Neural crest cell (in vitro differentiated cells): ENCODE measurements around the gene FOXP1. TPM values are rescaled to one million over a fixed set of nuclear protein-coding genes. Genes with fewer than 3 reads are reported as not detected.
A peak's percentile ranks its signal among the peaks of the same experiment; 100 is the strongest.

Experiments
- DNase-seq: peaks from one replicate; pipeline ENCODE4 v3.0.0; 2021; ENCODE audit warnings: low read depth, mixed read lengths, low spot score
- H3K27ac Mint-ChIP-seq: one replicate; pipeline ENCODE4 v1.8.0; 2021; ENCODE audit warnings: mild to moderate bottlenecking, mixed read lengths; ENCODE audit not compliant: unreplicated experiment
- H3K27me3 Mint-ChIP-seq: 2 replicates; pipeline ENCODE4 v1.8.0; 2021; ENCODE audit warnings: low read depth, mild to moderate bottlenecking, mixed read lengths
- H3K36me3 Mint-ChIP-seq: 2 replicates; pipeline ENCODE4 v1.8.0; 2021; ENCODE audit warnings: low read depth, mild to moderate bottlenecking, mixed read lengths
- H3K4me1 Mint-ChIP-seq: 2 replicates; pipeline ENCODE4 v1.8.0; 2021; ENCODE audit warnings: mixed read lengths
- H3K4me3 Mint-ChIP-seq: one replicate; pipeline ENCODE4 v1.8.0; 2021; ENCODE audit warnings: mild to moderate bottlenecking, mixed read lengths
- H3K9me3 Mint-ChIP-seq: 2 replicates; pipeline ENCODE4 v1.8.0; 2021; ENCODE audit warnings: mixed read lengths
- CTCF ChIP-seq: fragments of 200-600 bp; sonication (generic); conservative IDR thresholded peaks from 2 replicates; pipeline ENCODE4 v1.5.0; 2021; ENCODE audit warnings: antibody characterized with exemption, mild to moderate bottlenecking
- total RNA-seq: library from RNA; stranded (reverse); gene quantifications from 2 replicates; pipeline ENCODE4 v1.2.1, GENCODE V29; 2021

The FOXP1 gene
- total RNA-seq, 1 donor from 2014 or later: 22.8 TPM

GRCh38 chr3:71384837-71385716, 198.5 kb downstream of the FOXP1 start:
- H3K27me3 Mint-ChIP-seq: no peaks in the 10 kb centered on the region
- no peak for DNase-seq
- H3K9me3 Mint-ChIP-seq: peaks cover 2% of the 10 kb centered on the region
- TF ChIP-seq CTCF: no peak
- H3K27ac Mint-ChIP-seq: no peak overlapping the region
- H3K4me3 Mint-ChIP-seq: no peak overlapping the region
- no peaks in the 10 kb centered on the region for H3K36me3 Mint-ChIP-seq
- H3K4me1 Mint-ChIP-seq: peaks cover 11% of the 10 kb centered on the region

- no peak for TF ChIP-seq CTCF
- Mint-ChIP-seq H3K4me3 (no peak overlapping the region), H3K36me3 (no peaks in the 10 kb centered on the region), H3K27ac (no peak overlapping the region), H3K4me1 (peaks cover 8% of the 10 kb centered on the region), H3K27me3 (no peaks in the 10 kb centered on the region), H3K9me3 (peaks cover 2% of the 10 kb centered on the region)
- no peak for DNase-seq
Measured at GRCh38 chr3:71384388-71384787, 199.1 kb downstream of the FOXP1 start.

GRCh38 chr3:71380096-71380495, 203.4 kb downstream of the FOXP1 start:
- H3K27me3 Mint-ChIP-seq: no peaks in the 10 kb centered on the region
- H3K36me3 Mint-ChIP-seq: peaks cover 3% of the 10 kb centered on the region
- H3K4me1 Mint-ChIP-seq: peaks cover 19% of the 10 kb centered on the region
- DNase-seq: no peak
- no peak overlapping the region for H3K27ac Mint-ChIP-seq
- H3K9me3 Mint-ChIP-seq: peaks cover 2% of the 10 kb centered on the region
- TF ChIP-seq CTCF: peak; percentile 32
- no peak overlapping the region for H3K4me3 Mint-ChIP-seq

GRCh38 chr3:71378509-71378908, 205.0 kb downstream of the FOXP1 start:
- no peak overlapping the region for H3K27ac Mint-ChIP-seq

GRCh38 chr3:71376911-71377310, 206.6 kb downstream of the FOXP1 start:
- no peak overlapping the region for H3K27ac Mint-ChIP-seq
- no peak for TF ChIP-seq CTCF
- DNase-seq: no peak
- H3K27me3 Mint-ChIP-seq: no peaks in the 10 kb centered on the region
- no peak overlapping the region for H3K4me3 Mint-ChIP-seq
- peaks cover 24% of the 10 kb centered on the region for H3K4me1 Mint-ChIP-seq
- peaks cover 3% of the 10 kb centered on the region for H3K36me3 Mint-ChIP-seq
- peaks cover 2% of the 10 kb centered on the region for H3K9me3 Mint-ChIP-seq

More at GRCh38 chr3:71378509-71378908, 205.0 kb downstream of the FOXP1 start:
- Mint-ChIP-seq H3K4me1 (peaks cover 11% of the 10 kb centered on the region), H3K36me3 (peaks cover 3% of the 10 kb centered on the region), H3K4me3 (no peak overlapping the region), H3K27me3 (no peaks in the 10 kb centered on the region), H3K9me3 (peaks cover 2% of the 10 kb centered on the region)
- TF ChIP-seq CTCF: no peak
- DNase-seq: no peak
